Fibroblast of villous mesenchyme (primary cell): Measurements from ENCODE around the gene CDK5RAP3. TPM values are rescaled to one million over a fixed set of nuclear protein-coding genes. Genes with fewer than 3 reads are reported as not detected.
"Not testable (repeated sequence)": the region's sequence is repeated elsewhere in the genome, so short reads cannot be mapped to it uniquely, and the experiment has no call there.

Experiments used
- DNase-seq: peaks from one replicate; pipeline ENCODE4 v3.0.0-alpha.2; 2010; ENCODE audit warnings: low read depth
- H3K4me3 ChIP-seq: 2 replicates; pipeline ENCODE4 v1.5.1; 2011; ENCODE audit warnings: low read depth, mild to moderate bottlenecking, low read length
- CTCF ChIP-seq: IDR thresholded peaks from 2 replicates; pipeline ENCODE4 v1.5.1; 2012; ENCODE audit warnings: low read depth, mild to moderate bottlenecking, low read length; ENCODE audit not compliant: insufficient read depth
- total RNA-seq: library from RNA; depleted of rRNA; stranded (reverse); fragments of >200 nt; gene quantifications from 2 replicates; pipeline ENCODE4 v1.2.3, GENCODE V29; 2012

Gene CDK5RAP3
- total RNA-seq, 1 donor: 32.4 TPM

GRCh38 chr17:47983492-47984223 lies 12.7 kb downstream of the CDK5RAP3 start:
- DNase-seq: no peak
- H3K4me3 ChIP-seq: no peak overlapping the region
- TF ChIP-seq CTCF: no peak

GRCh38 chr17:47986520-47986919 lies 15.6 kb downstream of the CDK5RAP3 start:
- TF ChIP-seq CTCF: no peak

GRCh38 chr17:47987240-47987835 lies 16.4 kb downstream of the CDK5RAP3 start:
- no peak overlapping the region for H3K4me3 ChIP-seq
- TF ChIP-seq CTCF: no peak
- DNase-seq: no peak

More at GRCh38 chr17:47986520-47986919, 15.6 kb downstream of the CDK5RAP3 start:
- no peak overlapping the region for H3K4me3 ChIP-seq
- no peak for DNase-seq

- not testable (repeated sequence) for DNase-seq, H3K4me3 ChIP-seq
Observed at GRCh38 chr17:47988445-47988844, 17.5 kb downstream of the CDK5RAP3 start.

GRCh38 chr17:47989159-47989558 lies 18.2 kb downstream of the CDK5RAP3 start:
- DNase-seq: no peak
- no peak overlapping the region for H3K4me3 ChIP-seq
- no peak for TF ChIP-seq CTCF

- no peak for DNase-seq
- no peak overlapping the region for H3K4me3 ChIP-seq
- no peak for TF ChIP-seq CTCF
Observed at GRCh38 chr17:47989700-47990099, 18.8 kb downstream of the CDK5RAP3 start.

GRCh38 chr17:47990962-47991731 lies 20.2 kb downstream of the CDK5RAP3 start:
- H3K4me3 ChIP-seq: no peak overlapping the region
- peak; percentile 64 for DNase-seq
- TF ChIP-seq CTCF: no peak
